Endothelial cell of umbilical vein (primary cell): ENCODE data around the gene RNF32. TPM values are rescaled to one million over a fixed set of nuclear protein-coding genes. Genes with fewer than 3 reads are reported as not detected.

Experiments
- BruUV-seq: library from RNA; stranded (reverse); fragments of 400-500 nt; replicated peaks from 2 replicates; lab custom pipeline; 2021; lab: Mats Ljungman, UMichigan
- CTCF ChIA-PET: fragments of 300-600, 350-600 bp; sonication (Branson Sonifier 250); formaldehyde crosslinking; loops from one replicate; lab custom pipeline; 2021; ENCODE audit warnings: antibody characterized with exemption, inconsistent platforms; lab: Charles Lee
- POLR2A ChIA-PET: fragments of 300-600, 350-600 bp; sonication (Branson Sonifier 250); formaldehyde crosslinking; loops from one replicate; lab custom pipeline; 2021; ENCODE audit warnings: antibody characterized with exemption, inconsistent platforms; lab: Charles Lee
- DNase-seq: peaks from one replicate; pipeline ENCODE4 v3.0.0-alpha.2; 2011; ENCODE audit warnings: low read depth, low spot score
- FAIRE-seq: peaks from 2 replicates; lab custom pipeline; 2011; peaks lifted over from hg19 to GRCh38; lab: Jason Lieb, UNC
- H2AFZ ChIP-seq: 2 replicates; pipeline ENCODE4 v1.6.0; 2012; ENCODE audit warnings: low read depth, low read length, control low read depth, inconsistent platforms
- H3K27ac ChIP-seq: 2 replicates; pipeline ENCODE4 v1.5.1; 2011; ENCODE audit warnings: low read depth, mild to moderate bottlenecking, control low read depth, low read length, moderate library complexity; ENCODE audit not compliant: insufficient read depth
- H3K27me3 ChIP-seq, 2 experiments: 2 replicates each; pipeline versions ENCODE4 v1.6.0 to v1.6.1; 2011; ENCODE audit warnings: low read length in 2 of 2, mixed read lengths in 1 of 2; ENCODE audit not compliant: control insufficient read depth in 2 of 2, insufficient read depth in 2 of 2
- H3K36me3 ChIP-seq, 2 experiments: 2 replicates in 1 of 2; 3 replicates in 1 of 2; pipeline ENCODE4 v1.5.1; 2011; ENCODE audit warnings: low read length in 2 of 2, mild to moderate bottlenecking in 1 of 2, moderate library complexity in 1 of 2; ENCODE audit not compliant: control insufficient read depth in 2 of 2, insufficient read depth in 2 of 2; ENCODE audit errors: extremely low read depth in 1 of 2
- H3K4me1 ChIP-seq: 3 replicates; pipeline ENCODE4 v1.5.1; 2011; ENCODE audit warnings: mild to moderate bottlenecking, low read length; ENCODE audit not compliant: control insufficient read depth, insufficient read depth; ENCODE audit errors: extremely low read depth
- H3K4me2 ChIP-seq: 2 replicates; pipeline ENCODE4 v1.6.1; 2011; ENCODE audit warnings: low read length, control low read depth, mixed read lengths; ENCODE audit not compliant: insufficient read depth
- H3K4me3 ChIP-seq, 3 experiments: fragments of 200-600 bp in 1 of 3; sonication (generic), shearing (Covaris generic) in 1 of 3; replicated peaks in 1 of 3; 2 replicates each; pipeline ENCODE4 v1.5.1; 2011 to 2016; ENCODE audit warnings: control low read depth in 3 of 3, low read length in 3 of 3, mild to moderate bottlenecking in 2 of 3, inconsistent platforms in 1 of 3, low read depth in 1 of 3, moderate library complexity in 1 of 3; ENCODE audit not compliant: insufficient read depth in 1 of 3
- H3K79me2 ChIP-seq: 2 replicates; pipeline ENCODE4 v1.6.0; 2012; ENCODE audit warnings: low read length, inconsistent platforms; ENCODE audit not compliant: control insufficient read depth, insufficient read depth
- H3K9ac ChIP-seq: replicated peaks from 2 replicates; pipeline ENCODE3; 2011; ENCODE audit warnings: low read length, control low read depth; ENCODE audit not compliant: insufficient read depth; ENCODE audit errors: extremely low read depth
- H3K9me1 ChIP-seq: replicated peaks from 3 replicates; pipeline ENCODE4 v1.6.0; 2011; ENCODE audit warnings: mild to moderate bottlenecking, low read length; ENCODE audit not compliant: control insufficient read depth, insufficient read depth; ENCODE audit errors: extremely low read depth
- H3K9me3 ChIP-seq: replicated peaks from 2 replicates; pipeline ENCODE4 v1.5.1; 2012; ENCODE audit warnings: low read length, inconsistent platforms; ENCODE audit not compliant: control insufficient read depth, insufficient read depth
- H4K20me1 ChIP-seq: replicated peaks from 2 replicates; pipeline ENCODE3; 2011; ENCODE audit warnings: mild to moderate bottlenecking, low read length; ENCODE audit not compliant: control insufficient read depth, insufficient read depth; ENCODE audit errors: extremely low read depth
- EZH2 ChIP-seq: IDR thresholded peaks from 2 replicates; pipeline ENCODE4 v1.6.1; 2012; ENCODE audit warnings: borderline replicate concordance, low read depth, mild to moderate bottlenecking, moderate library complexity, low read length, inconsistent platforms; ENCODE audit not compliant: severe bottlenecking
- FOS ChIP-seq: IDR thresholded peaks from 2 replicates; pipeline ENCODE4 v1.6.1; 2011; ENCODE audit warnings: mild to moderate bottlenecking, low read length, moderate library complexity, borderline replicate concordance; ENCODE audit not compliant: insufficient read depth
- GATA2 ChIP-seq: IDR thresholded peaks from 2 replicates; pipeline ENCODE4 v1.7.0; 2011; ENCODE audit warnings: low read depth, mild to moderate bottlenecking, moderate library complexity, mixed read lengths, low read length; ENCODE audit not compliant: insufficient read length, insufficient read depth
- JUN ChIP-seq: IDR thresholded peaks from 2 replicates; pipeline ENCODE4 v1.6.1; 2011; ENCODE audit warnings: borderline replicate concordance, low read depth; ENCODE audit not compliant: insufficient read length, insufficient read depth
- POLR2A ChIP-seq: IDR thresholded peaks from 2 replicates; pipeline ENCODE4 v1.6.1; 2012; ENCODE audit warnings: low read depth, mild to moderate bottlenecking, control low read depth, low read length
- POLR2AphosphoS5 ChIP-seq: IDR thresholded peaks from 2 replicates; pipeline ENCODE4 v1.6.1; 2012; ENCODE audit warnings: low read depth, mild to moderate bottlenecking, control low read depth, low read length, moderate library complexity; ENCODE audit not compliant: insufficient read depth
- dilution Hi-C: fragments of 300-500 bp; cut with MboI; formaldehyde crosslinking; loops from one replicate; pipeline ENCODE4 v1.15.0; 2019; ENCODE audit warnings: low sequenced_read_pairs; ENCODE audit not compliant: extremely low pct_ligation_motif_present
- intact Hi-C: fragments of 100-400 bp; cut with micrococcal nuclease; formaldehyde crosslinking; loops from one replicate; pipeline ENCODE4 v1.10.0; 2022
- polyA plus RNA-seq, 4 experiments: library from polyadenylated mRNA; depleted of rRNA in 3 of 4; stranded (reverse) in 3 of 4; unstranded in 1 of 4; fragments of >200 nt; gene quantifications; 2 replicates each; pipeline versions ENCODE4 v1.2.1 to v1.2.3, GENCODE V29; 2011 to 2012; ENCODE audit warnings: missing spikeins in 1 of 4
- total RNA-seq: library from RNA; stranded (reverse); gene quantifications from 2 replicates; pipeline ENCODE4 v1.2.3, GENCODE V29; 2021
- TF ChIP-seq, protein P1 (sequence below): IDR thresholded peaks from 2 replicates; pipeline ENCODE4 v1.6.1; 2011; ENCODE audit not compliant: insufficient read depth, insufficient read length
- TF ChIP-seq, protein P2 (sequence below), 2 donors: IDR thresholded peaks; 1 replicate in 1 of 2; 2 replicates in 1 of 2; pipeline ENCODE4 v1.5.1; 2011; ENCODE audit warnings: low read length in 2 of 2, mild to moderate bottlenecking in 2 of 2, moderate library complexity in 2 of 2, control low read depth in 1 of 2, inconsistent platforms in 1 of 2, low read depth in 1 of 2; ENCODE audit not compliant: insufficient read depth in 1 of 2; ENCODE audit errors: extremely low read depth in 1 of 2

The RNF32 gene
- total and polyA plus RNA-seq, 2 donors (not counting 3 experiments of a cell fraction or from before 2014, with no cell fraction given): 0.14 TPM; not detected in 1

DNA sequence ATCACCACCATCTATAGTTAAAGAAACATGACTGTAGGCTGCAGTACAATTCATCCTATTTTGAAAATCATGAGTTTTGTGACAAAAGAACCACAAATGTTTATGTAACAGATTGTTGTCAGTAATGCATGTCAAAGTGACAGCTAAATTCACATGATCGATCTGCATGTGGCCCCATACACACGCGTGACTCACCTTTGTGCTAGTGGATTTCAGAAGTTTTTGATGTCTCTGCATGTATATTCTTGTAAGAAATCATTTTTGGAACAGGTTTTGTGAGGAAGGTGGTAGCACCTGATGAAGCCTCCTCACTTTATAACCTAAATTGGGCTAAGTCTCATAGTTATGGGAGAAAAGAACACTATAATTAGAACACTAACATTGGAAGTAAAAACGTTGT lies 17.1 kb downstream of the RNF32 start:
- H3K79me2 ChIP-seq: no peaks in the 10 kb centered on the region
- dilution Hi-C loops: no loop called here
- TF ChIP-seq JUN (no peak), GATA2 (no peak), POLR2A (no peak), EZH2 (no peak), POLR2AphosphoS5 (no peak), FOS (no peak)
- TF ChIP-seq, protein P1, sequence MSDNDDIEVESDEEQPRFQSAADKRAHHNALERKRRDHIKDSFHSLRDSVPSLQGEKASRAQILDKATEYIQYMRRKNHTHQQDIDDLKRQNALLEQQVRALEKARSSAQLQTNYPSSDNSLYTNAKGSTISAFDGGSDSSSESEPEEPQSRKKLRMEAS: no peak
- TF ChIP-seq, protein P2, sequence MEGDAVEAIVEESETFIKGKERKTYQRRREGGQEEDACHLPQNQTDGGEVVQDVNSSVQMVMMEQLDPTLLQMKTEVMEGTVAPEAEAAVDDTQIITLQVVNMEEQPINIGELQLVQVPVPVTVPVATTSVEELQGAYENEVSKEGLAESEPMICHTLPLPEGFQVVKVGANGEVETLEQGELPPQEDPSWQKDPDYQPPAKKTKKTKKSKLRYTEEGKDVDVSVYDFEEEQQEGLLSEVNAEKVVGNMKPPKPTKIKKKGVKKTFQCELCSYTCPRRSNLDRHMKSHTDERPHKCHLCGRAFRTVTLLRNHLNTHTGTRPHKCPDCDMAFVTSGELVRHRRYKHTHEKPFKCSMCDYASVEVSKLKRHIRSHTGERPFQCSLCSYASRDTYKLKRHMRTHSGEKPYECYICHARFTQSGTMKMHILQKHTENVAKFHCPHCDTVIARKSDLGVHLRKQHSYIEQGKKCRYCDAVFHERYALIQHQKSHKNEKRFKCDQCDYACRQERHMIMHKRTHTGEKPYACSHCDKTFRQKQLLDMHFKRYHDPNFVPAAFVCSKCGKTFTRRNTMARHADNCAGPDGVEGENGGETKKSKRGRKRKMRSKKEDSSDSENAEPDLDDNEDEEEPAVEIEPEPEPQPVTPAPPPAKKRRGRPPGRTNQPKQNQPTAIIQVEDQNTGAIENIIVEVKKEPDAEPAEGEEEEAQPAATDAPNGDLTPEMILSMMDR (IDR thresholded peaks at IDR 0.05; ENCODE audit: extremely low read depth in 1 of 2, insufficient read depth in 1 of 2, low read depth in 1 of 2, low read length in 2 of 2): no peak
- H3K9ac ChIP-seq: no peak overlapping the region
- intact Hi-C loops: no loop called here
- no peak overlapping the region for H3K4me2 ChIP-seq
- FAIRE-seq (no peak), DNase-seq (no peak)
- no peaks in the 10 kb centered on the region for H3K36me3 ChIP-seq
- H3K4me1 ChIP-seq: no peaks in the 10 kb centered on the region
- CTCF ChIA-PET: no interaction called here
- POLR2A ChIA-PET: no interaction called here
- no peak overlapping the region for H2AFZ ChIP-seq
- H3K27ac ChIP-seq: no peak overlapping the region
- no peak overlapping the region for H3K4me3 ChIP-seq
- H4K20me1 ChIP-seq: no peaks in the 10 kb centered on the region
- no peaks in the 10 kb centered on the region for H3K9me3 ChIP-seq
- TSS peak; percentile 6 for BruUV-seq
- no peaks in the 10 kb centered on the region for H3K9me1 ChIP-seq
- no peaks in the 10 kb centered on the region for H3K27me3 ChIP-seq
